ENCODE measurements around the gene RIC1. TPM values are rescaled to one million over a fixed set of nuclear protein-coding genes. Genes with fewer than 3 reads are reported as not detected.
"Not testable (repeated sequence)": the region's sequence is repeated elsewhere in the genome, so short reads cannot be mapped to it uniquely, and the experiment has no call there.

The RIC1 gene
- total and polyA plus RNA-seq, 2 of the 4 experiments (the other 2 are of a cell fraction) = 28.8 to 76.9 TPM

GRCh38 chr9:5626727-5627634 is 1.9 kb upstream of the RIC1 start:
- Histone ChIP-seq H2BK5ac (ENCODE audit: low read depth, low read length, poor library complexity, severe bottlenecking) (peak overlapping the region; percentile 87), H3K27ac (ENCODE audit: insufficient read depth, low read length) (peak overlapping the region; percentile 99), H3K14ac (replicated peaks; ENCODE audit: low read depth, low read length) (peak overlapping the region; percentile 16; the same call in 1 of the 2 replicates), H3K36me3 (ENCODE audit: control insufficient read depth, insufficient read depth, low read length) (no peaks in the 10 kb centered on the region), H2BK120ac (ENCODE audit: low read depth, low read length) (peak overlapping the region; percentile 72), H3K56ac (ENCODE audit: extremely low read depth, insufficient read depth, low read length) (peak overlapping the region; percentile 14; the same call in 1 of the 2 replicates), H3K4me1 (ENCODE audit: control insufficient read depth, insufficient read depth, low read length) (peaks cover 2% of the 10 kb centered on the region; the same call in 1 of the 2 replicates), H2AK5ac (ENCODE audit: low read depth, low read length) (peak overlapping the region; percentile 55; the same call in 1 of the 2 replicates), H3K27me3 (ENCODE audit: control insufficient read depth, insufficient read depth, low read length) (no peaks in the 10 kb centered on the region), H2AK9ac (replicated peaks; ENCODE audit: low read depth, low read length, poor library complexity) (no peak overlapping the region), H3K9ac (ENCODE audit: low read depth, low read length) (peak overlapping the region; percentile 48), H4K20me1 (ENCODE audit: insufficient read depth, low read length) (peaks cover 18% of the 10 kb centered on the region), H4K8ac (ENCODE audit: low read depth in 2 of 2, low read length in 2 of 2) (peak overlapping the region; percentile 0 to 79; a peak in 3 of 4 replicates), H3K4me2 (ENCODE audit: low read depth, low read length) (peak overlapping the region; percentile 98), H2AFZ (replicated peaks; ENCODE audit: low read length, poor library complexity) (no peak overlapping the region), H4K5ac (ENCODE audit: low read depth, low read length) (peak overlapping the region; percentile 38), H3K9me3 (ENCODE audit: control insufficient read depth, insufficient read depth, low read length) (no peaks in the 10 kb centered on the region), H2BK15ac (ENCODE audit: low read depth, low read length) (peak overlapping the region; percentile 21; the same call in 1 of the 3 replicates), H3K4ac (ENCODE audit: low read depth, low read length) (peak overlapping the region; percentile 83), H3K23ac (ENCODE audit: low read depth, low read length) (peak overlapping the region; percentile 40; the same call in 1 of the 2 replicates), H3K79me1 (ENCODE audit: low read depth in 1 of 2, low read length in 2 of 2) (peaks cover 17 to 46% of the 10 kb centered on the region in 2 experiments), H3K9me1 (ENCODE audit: insufficient read depth, low read length) (no peaks in the 10 kb centered on the region; the same call in 1 of the 2 replicates), H3K18ac (ENCODE audit: low read depth, low read length) (peak overlapping the region; percentile 48), H4K91ac (ENCODE audit: insufficient read depth, low read depth, low read length) (peak overlapping the region; percentile 67), H2BK20ac (ENCODE audit: low read depth, low read length) (peak overlapping the region; percentile 54; the same call in 1 of the 2 replicates), H3K4me3 (ENCODE audit: insufficient read depth, low read depth, low read length) (peak overlapping the region; percentile 8; the same call in 1 of the 2 replicates)
- POLR2A ChIA-PET (ENCODE audit: unreplicated experiment) = no interaction called here
- no CpG with 5 or more reads among the region's 5 CpGs for WGBS, 2 experiments (ENCODE audit: extremely low coverage in 2 of 2, insufficient read length in 1 of 2)
- in situ Hi-C loops (cut with MboI; ENCODE audit: low sequenced_read_pairs) (no loop called here), dilution Hi-C loops (cut with HindIII; ENCODE audit: low sequenced_read_pairs, unreplicated experiment) (no loop called here), intact Hi-C loops (cut with micrococcal nuclease) (no loop called here)
- ATAC-seq (ENCODE audit: low read depth) (no peak), DNase-seq (peak; percentile 69)
- CTCF ChIA-PET = interaction anchor here (0.6 kb wide), 1 partner anchor 170 kb away, joined by 3 read pairs; no protein-coding TSS in a partner anchor
- BruUV-seq (replicated peaks) = no TSS peak
- TF ChIP-seq RAD21 (IDR thresholded peaks at IDR 0.05; ENCODE audit: low read length) (no peak), RCOR1 (IDR thresholded peaks at IDR 0.05; ENCODE audit: insufficient replicate concordance, low read length) (no peak), USF2 (IDR thresholded peaks at IDR 0.05; ENCODE audit: low read depth, low read length) (no peak), CEBPB (IDR thresholded peaks at IDR 0.05; ENCODE audit: low read depth, low read length) (peak; percentile 94)

- peak overlapping the region; percentile 62 to 79; a peak in 2 of 4 replicates for H4K8ac ChIP-seq (ENCODE audit: low read depth in 2 of 2, low read length in 2 of 2)
- H2BK20ac ChIP-seq (ENCODE audit: low read depth, low read length); ATAC-seq (ENCODE audit: low read depth); H4K91ac ChIP-seq (ENCODE audit: insufficient read depth, low read depth, low read length); H4K5ac ChIP-seq (ENCODE audit: low read depth, low read length); POLR2A ChIA-PET (ENCODE audit: unreplicated experiment); H3K9me1 ChIP-seq (ENCODE audit: insufficient read depth, low read length); intact Hi-C loops (cut with micrococcal nuclease); dilution Hi-C loops (cut with HindIII; ENCODE audit: low sequenced_read_pairs, unreplicated experiment); H3K9me3 ChIP-seq (ENCODE audit: control insufficient read depth, insufficient read depth, low read length); DNase-seq; H2AFZ ChIP-seq (replicated peaks; ENCODE audit: low read length, poor library complexity); BruUV-seq (replicated peaks); H3K56ac ChIP-seq (ENCODE audit: extremely low read depth, insufficient read depth, low read length); in situ Hi-C loops (cut with MboI; ENCODE audit: low sequenced_read_pairs); H3K4me1 ChIP-seq (ENCODE audit: control insufficient read depth, insufficient read depth, low read length); H3K27me3 ChIP-seq (ENCODE audit: control insufficient read depth, insufficient read depth, low read length); H2AK9ac ChIP-seq (replicated peaks; ENCODE audit: low read depth, low read length, poor library complexity); H3K18ac ChIP-seq (ENCODE audit: low read depth, low read length); H3K36me3 ChIP-seq (ENCODE audit: control insufficient read depth, insufficient read depth, low read length): not testable (repeated sequence)
- peak overlapping the region; percentile 92 for H3K9ac ChIP-seq (ENCODE audit: low read depth, low read length)
- H4K20me1 ChIP-seq (ENCODE audit: insufficient read depth, low read length) = peaks cover 22% of the 10 kb centered on the region
- peak overlapping the region; percentile 99; the same call in 1 of the 3 replicates for H2BK15ac ChIP-seq (ENCODE audit: low read depth, low read length)
- peak overlapping the region; percentile 97; the same call in 1 of the 2 replicates for H3K23ac ChIP-seq (ENCODE audit: low read depth, low read length)
- peak overlapping the region; percentile 99 for H3K27ac ChIP-seq (ENCODE audit: insufficient read depth, low read length)
- peak overlapping the region; percentile 87 for H2BK5ac ChIP-seq (ENCODE audit: low read depth, low read length, poor library complexity, severe bottlenecking)
- peak overlapping the region; percentile 98 for H3K4me2 ChIP-seq (ENCODE audit: low read depth, low read length)
- H3K4me3 ChIP-seq (ENCODE audit: insufficient read depth, low read depth, low read length) = peak overlapping the region; percentile 75
- 67% methylated on average over 5 of the region's 11 CpGs; no CpG with 5 or more reads in 1 of the 2 experiments for WGBS, 2 experiments (ENCODE audit: extremely low coverage in 2 of 2, insufficient read length in 1 of 2)
- H3K4ac ChIP-seq (ENCODE audit: low read depth, low read length) = peak overlapping the region; percentile 83
- CTCF ChIA-PET = interaction anchor here (0.6 to 0.7 kb wide), 2 partner anchors 169 to 796 kb away, joined by 3 read pairs; no protein-coding TSS in a partner anchor
- H3K79me1 ChIP-seq (ENCODE audit: low read depth in 1 of 2, low read length in 2 of 2) = peaks cover 17 to 45% of the 10 kb centered on the region in 2 experiments
- H2AK5ac ChIP-seq (ENCODE audit: low read depth, low read length) = peak overlapping the region; percentile 23; the same call in 1 of the 2 replicates
- peak overlapping the region; percentile 93; the same call in 1 of the 2 replicates for H3K14ac ChIP-seq (replicated peaks; ENCODE audit: low read depth, low read length)
- 0 out of 2 replicates have a peak overlapping the region, but pooled peaks have one; percentile 5 for H2BK120ac ChIP-seq (ENCODE audit: low read depth, low read length)
These were observed 1.2 kb upstream of the RIC1 start for GRCh38 chr9:5627686-5628085.
